Loucy (cell line): ENCODE data around the gene RPL41.

Experiments
- H2AFZ ChIP-seq: fragments of 200-600 bp; sonication (generic); 2 replicates; pipeline ENCODE4 v1.6.0; 2016; ENCODE audit warnings: antibody characterized with exemption, mild to moderate bottlenecking, low read length, moderate library complexity
- H3F3A ChIP-seq: fragments of 200-600 bp; 2 replicates; pipeline ENCODE4 v1.6.0; 2016; ENCODE audit warnings: antibody characterized with exemption, low read depth, mild to moderate bottlenecking
- H3K27me3 ChIP-seq: fragments of 200-600 bp; sonication (generic); 2 replicates; pipeline ENCODE4 v1.6.1; 2014; ENCODE audit warnings: low read length, mild to moderate bottlenecking; ENCODE audit not compliant: insufficient read depth, poor library complexity, severe bottlenecking
- H3K36me3 ChIP-seq: fragments of 200-600 bp; sonication (generic); 2 replicates; pipeline ENCODE4 v1.6.1; 2016; ENCODE audit warnings: low read length; ENCODE audit not compliant: insufficient read depth
- H3K4me1 ChIP-seq: fragments of 200-600 bp; sonication (generic); 2 replicates; pipeline ENCODE4 v1.5.1; 2014; ENCODE audit warnings: low read length, mild to moderate bottlenecking; ENCODE audit not compliant: insufficient read depth, poor library complexity, severe bottlenecking
- H3K4me2 ChIP-seq: fragments of 200-600 bp; sonication (generic); 2 replicates; pipeline ENCODE4 v1.6.0; 2014; ENCODE audit warnings: antibody characterized with exemption, low read length, low read depth, mild to moderate bottlenecking; ENCODE audit not compliant: poor library complexity, severe bottlenecking
- H3K4me3 ChIP-seq: fragments of 200-600 bp; sonication (generic); 2 replicates; pipeline ENCODE4 v1.5.1; 2014; ENCODE audit warnings: low read length, mild to moderate bottlenecking, mixed read lengths; ENCODE audit not compliant: poor library complexity, severe bottlenecking
- H3K79me2 ChIP-seq: fragments of 200-600 bp; sonication (generic); 2 replicates; pipeline ENCODE4 v1.6.1; 2014; ENCODE audit warnings: low read length; ENCODE audit not compliant: insufficient read depth
- H3K9ac ChIP-seq: fragments of 200-600 bp; sonication (generic); 2 replicates; pipeline ENCODE4 v1.6.0; 2014; ENCODE audit warnings: mild to moderate bottlenecking, low read depth, low read length, moderate library complexity; ENCODE audit not compliant: poor library complexity, severe bottlenecking
- H3K9me2 ChIP-seq: fragments of 200-600 bp; sonication (generic); replicated peaks from 2 replicates; pipeline ENCODE4 v1.6.1; 2016; ENCODE audit warnings: low read depth, low read length, mixed read lengths
- H3K9me3 ChIP-seq: fragments of 200-600 bp; sonication (generic); 2 replicates; pipeline ENCODE4 v1.6.1; 2014; ENCODE audit warnings: mild to moderate bottlenecking, antibody characterized with exemption, low read length, low read depth; ENCODE audit not compliant: insufficient read depth
- H4K20me1 ChIP-seq: fragments of 200-600 bp; sonication (generic); 2 replicates; pipeline ENCODE4 v1.6.0; 2014; ENCODE audit warnings: antibody characterized with exemption, low read length, mild to moderate bottlenecking; ENCODE audit not compliant: insufficient read depth, poor library complexity, severe bottlenecking
- CTCF ChIP-seq: fragments of 200-600 bp; sonication (generic); conservative IDR thresholded peaks from 2 replicates; pipeline ENCODE4 v1.5.1; 2014; ENCODE audit warnings: mild to moderate bottlenecking, antibody characterized with exemption, low read length
- EZH2phosphoT487 ChIP-seq: fragments of 200-600 bp; IDR thresholded peaks from 2 replicates; pipeline ENCODE4 v1.6.1; 2018; ENCODE audit warnings: antibody characterized with exemption, mild to moderate bottlenecking, moderate library complexity, borderline replicate concordance

The RPL41 gene

DNA sequence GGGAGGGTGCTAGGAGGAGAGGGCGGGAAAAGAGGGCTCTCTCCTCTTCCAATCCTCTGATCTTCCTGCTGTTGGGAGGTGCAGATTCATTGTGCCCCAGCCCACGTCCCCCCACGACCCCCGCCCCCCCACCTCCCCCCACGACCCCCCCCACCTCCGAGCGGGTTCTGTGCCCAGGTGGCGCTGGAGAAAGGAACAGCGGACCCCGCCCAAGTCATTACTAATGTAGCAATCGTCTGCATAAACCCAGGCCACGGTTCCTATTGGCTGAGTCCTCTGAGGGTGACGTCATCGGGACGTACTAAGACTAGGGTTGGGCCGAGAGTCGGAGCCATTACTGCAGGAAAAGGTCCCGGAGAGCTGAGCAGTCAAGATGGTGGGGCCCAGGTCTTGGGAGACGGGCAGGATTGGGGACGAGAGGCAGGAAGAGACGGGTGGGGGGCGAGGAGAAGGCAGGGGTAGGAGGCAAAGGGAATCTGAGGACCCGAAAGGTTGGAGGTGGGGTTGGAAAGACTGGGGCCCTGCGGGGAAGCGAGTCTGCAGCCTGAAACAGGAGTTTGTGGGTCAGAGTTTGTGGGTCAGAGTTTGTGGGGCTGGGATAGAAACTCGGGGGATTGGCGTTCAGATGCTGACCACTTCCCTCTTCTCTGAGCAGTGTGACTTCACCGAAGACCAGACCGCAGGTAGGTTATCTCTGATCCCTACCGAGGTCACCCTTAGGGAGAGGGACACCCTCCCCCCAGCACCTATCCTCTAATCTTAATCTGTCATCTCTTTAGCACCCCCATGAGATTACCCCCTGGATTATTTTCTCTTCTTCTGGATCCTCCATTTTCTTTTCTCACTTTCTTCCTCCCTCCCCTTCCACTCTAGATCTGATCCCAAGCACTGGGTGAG, 41.8 kb downstream of the RPL41 start, which contains the start of gene MYL6:
MYL6 (plus strand) TSS at position 331 of the 897 bp plus-strand sequence; CDS start at position 374, 43 bp downstream.
- TF ChIP-seq EZH2phosphoT487: no peak
- no peak for TF ChIP-seq CTCF
- Histone ChIP-seq H3K36me3 (peaks cover 37% of the 10 kb centered on the region; the same call in 1 of the 2 replicates), H2AFZ (peak within 1 kb of the TSS; percentile 79), H3K4me3 (peak within 1 kb of the TSS; percentile 98), H3K9ac (peak within 1 kb of the TSS; percentile 94), H3K4me2 (peak within 1 kb of the TSS; percentile 93), H4K20me1 (peaks cover 44% of the 10 kb centered on the region), H3K9me3 (no peaks in the 10 kb centered on the region), H3K9me2 (no peaks in the 10 kb centered on the region), H3K27me3 (no peaks in the 10 kb centered on the region), H3K4me1 (peaks cover 37% of the 10 kb centered on the region), H3F3A (no peaks in the 10 kb centered on the region), H3K79me2 (peaks cover 65% of the 10 kb centered on the region)

GRCh38 chr12:56158926-56159461, 42.6 kb downstream of the RPL41 start:
- H3K9ac ChIP-seq: peak overlapping the region; percentile 94
- no peaks in the 10 kb centered on the region for H3K9me2 ChIP-seq
- H3K4me2 ChIP-seq: peak overlapping the region; percentile 93
- peaks cover 44% of the 10 kb centered on the region; the same call in 1 of the 2 replicates for H3K36me3 ChIP-seq
- H3K79me2 ChIP-seq: peaks cover 58% of the 10 kb centered on the region
- H4K20me1 ChIP-seq: peaks cover 44% of the 10 kb centered on the region
- peaks cover 30% of the 10 kb centered on the region for H3K4me1 ChIP-seq
- H3K27me3 ChIP-seq: no peaks in the 10 kb centered on the region
- H2AFZ ChIP-seq: no peak overlapping the region
- H3K9me3 ChIP-seq: no peaks in the 10 kb centered on the region
- peak overlapping the region; percentile 98 for H3K4me3 ChIP-seq
- no peaks in the 10 kb centered on the region for H3F3A ChIP-seq
- no peak for TF ChIP-seq CTCF
- no peak for TF ChIP-seq EZH2phosphoT487

- peaks cover 52% of the 10 kb centered on the region for H3K79me2 ChIP-seq
- no peaks in the 10 kb centered on the region for H3F3A ChIP-seq
Measured at GRCh38 chr12:56159482-56160192, 43.2 kb downstream of the RPL41 start.

More at GRCh38 chr12:56159482-56160192, 43.2 kb downstream of the RPL41 start:
- TF ChIP-seq EZH2phosphoT487 (no peak), CTCF (no peak)
- peak overlapping the region; percentile 94 for H3K9ac ChIP-seq
- H3K4me1 ChIP-seq: peaks cover 25% of the 10 kb centered on the region
- H3K4me3 ChIP-seq: peak overlapping the region; percentile 98
- H3K9me2 ChIP-seq: no peaks in the 10 kb centered on the region
- H2AFZ ChIP-seq: no peak overlapping the region
- H3K4me2 ChIP-seq: peak overlapping the region; percentile 93
- H3K9me3 ChIP-seq: no peaks in the 10 kb centered on the region
- H3K36me3 ChIP-seq: peaks cover 51% of the 10 kb centered on the region; the same call in 1 of the 2 replicates
- H4K20me1 ChIP-seq: peaks cover 44% of the 10 kb centered on the region
- no peaks in the 10 kb centered on the region for H3K27me3 ChIP-seq
